NT2/D1 (cell line): ENCODE measurements around the gene SLC6A5.

ENCODE experiments used
- YY1 ChIP-seq: IDR thresholded peaks from 2 replicates; pipeline ENCODE4 v1.6.1; 2011; ENCODE audit not compliant: insufficient read length, insufficient read depth
- ZNF274 ChIP-seq: IDR thresholded peaks from 2 replicates; pipeline ENCODE4 v1.6.1; 2011; ENCODE audit warnings: mild to moderate bottlenecking, low read depth, low read length

DNA sequence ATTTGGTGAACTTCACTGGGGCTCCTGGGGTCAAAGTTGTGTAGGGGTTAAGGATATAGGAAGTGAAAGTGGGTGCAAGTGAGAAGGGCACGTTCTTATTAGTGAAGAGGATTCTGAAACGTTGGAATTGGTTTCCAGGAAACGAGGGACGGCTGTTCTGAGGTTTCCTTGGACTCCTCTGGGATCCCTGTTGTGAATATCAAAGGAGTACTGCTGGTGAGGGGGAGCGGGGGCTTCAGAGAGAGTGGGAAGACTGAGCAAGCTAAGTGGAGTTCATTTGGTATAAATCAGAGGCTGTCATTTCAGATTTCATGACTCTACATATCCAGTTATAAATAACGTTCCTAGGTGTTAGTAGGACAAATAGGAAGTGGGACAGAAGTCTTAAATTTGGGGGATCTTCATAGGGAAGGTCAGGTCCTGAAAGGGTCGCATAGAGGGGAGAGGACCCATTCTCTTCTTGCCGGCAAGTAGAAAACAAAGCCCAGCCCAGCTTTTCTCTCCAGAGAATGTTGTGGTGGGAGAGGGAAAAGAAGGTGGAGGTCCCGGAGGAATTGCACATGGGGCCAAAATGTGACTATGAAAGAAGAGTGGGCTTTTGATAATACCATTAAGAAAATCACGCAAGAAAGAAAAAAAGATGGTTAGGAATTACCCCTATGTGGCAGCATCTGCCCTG lies 68.9 kb downstream of the SLC6A5 start:
- TF ChIP-seq YY1 (no peak), ZNF274 (no peak)
